Liver (tissue), 9 donors: ENCODE results near the gene TSBP1. TPM values are rescaled to one million over a fixed set of nuclear protein-coding genes. Genes with fewer than 3 reads are reported as not detected.
"Not testable (repeated sequence)": the region's sequence is repeated elsewhere in the genome, so short reads cannot be mapped to it uniquely, and the experiment has no call there.

Experiments
- DNase-seq: peaks from one replicate; pipeline ENCODE4 v3.0.0-alpha.2; 2017; ENCODE audit warnings: low spot score
- H3K27ac ChIP-seq, 2 donors: one replicate each; pipeline ENCODE4 v1.7.0; 2013; ENCODE audit warnings: inconsistent platforms in 2 of 2, low read length in 2 of 2, control low read depth in 1 of 2, low read depth in 1 of 2, mild to moderate bottlenecking in 1 of 2
- H3K27me3 ChIP-seq, 4 donors: one replicate each; pipeline versions ENCODE4 v1.6.1 to v1.7.0; 2013; ENCODE audit warnings: low read length in 3 of 4, inconsistent platforms in 1 of 4, mild to moderate bottlenecking in 1 of 4, moderate library complexity in 1 of 4; ENCODE audit not compliant: control insufficient read depth in 4 of 4, insufficient read depth in 4 of 4
- H3K36me3 ChIP-seq, 4 donors: one replicate each; pipeline versions ENCODE4 v1.6.1 to v1.7.0; 2013; ENCODE audit warnings: low read length in 3 of 4, mild to moderate bottlenecking in 3 of 4, low read depth in 1 of 4, moderate library complexity in 1 of 4; ENCODE audit not compliant: control insufficient read depth in 4 of 4, insufficient read depth in 3 of 4
- H3K4me1 ChIP-seq, 4 donors: one replicate each; pipeline versions ENCODE4 v1.6.1 to v1.7.0; 2013; ENCODE audit warnings: low read length in 3 of 4, mild to moderate bottlenecking in 3 of 4, moderate library complexity in 1 of 4; ENCODE audit not compliant: control insufficient read depth in 4 of 4, insufficient read depth in 4 of 4
- H3K4me3 ChIP-seq, 3 donors: one replicate each; pipeline versions ENCODE4 v1.6.1 to v1.7.0; 2013; ENCODE audit warnings: low read length in 3 of 3, control low read depth in 1 of 3, low read depth in 1 of 3, mild to moderate bottlenecking in 1 of 3
- H3K9ac ChIP-seq, 2 donors: one replicate each; pipeline ENCODE4 v1.7.0; 2013; ENCODE audit warnings: low read length in 2 of 2, mild to moderate bottlenecking in 2 of 2, moderate library complexity in 2 of 2, control low read depth in 1 of 2, low read depth in 1 of 2
- H3K9me3 ChIP-seq, 4 donors: one replicate each; pipeline versions ENCODE4 v1.6.1 to v1.7.0; 2013; ENCODE audit warnings: low read length in 3 of 4; ENCODE audit not compliant: control insufficient read depth in 4 of 4
- EGR1 ChIP-seq, 2 donors: IDR thresholded peaks; 2 replicates each; pipeline ENCODE4 v1.6.1; 2016 to 2018; ENCODE audit warnings: antibody characterized with exemption in 2 of 2, low read depth in 2 of 2
- FOXA2 ChIP-seq: IDR thresholded peaks from 2 replicates; pipeline ENCODE4 v1.6.1; 2016; ENCODE audit warnings: antibody characterized with exemption
- HNF4A ChIP-seq, 2 donors: conservative IDR thresholded peaks; 2 replicates each; pipeline ENCODE4 v1.6.1; 2016; ENCODE audit warnings: antibody characterized with exemption in 2 of 2, mild to moderate bottlenecking in 2 of 2
- HNF4G ChIP-seq: IDR thresholded peaks from 2 replicates; pipeline ENCODE4 v1.6.1; 2016; ENCODE audit warnings: antibody characterized with exemption
- JUND ChIP-seq, 2 donors: IDR thresholded peaks; 2 replicates each; pipeline ENCODE4 v1.6.1; 2016; ENCODE audit warnings: antibody characterized with exemption in 2 of 2
- NR2F2 ChIP-seq: IDR thresholded peaks from 2 replicates; pipeline ENCODE4 v1.6.1; 2016; ENCODE audit warnings: antibody characterized with exemption
- TAF1 ChIP-seq: conservative IDR thresholded peaks from 2 replicates; pipeline ENCODE4 v1.6.1; 2016; ENCODE audit warnings: antibody characterized with exemption, mild to moderate bottlenecking
- YY1 ChIP-seq: IDR thresholded peaks from 2 replicates; pipeline ENCODE4 v1.6.1; 2016; ENCODE audit warnings: antibody characterized with exemption, mild to moderate bottlenecking
- WGBS: extraction: QIAGEN DNeasy Blood & Tissue Kit; methylation state at CpG from one replicate; pipeline ENCODE4 v1.1.7; 2013; 5-methylcytosine and 5-hydroxymethylcytosine counted together
- polyA plus RNA-seq, 2 donors: library from polyadenylated mRNA; stranded (reverse) in 1 of 2; unstranded in 1 of 2; fragments of 200-250 nt in 1 of 2; fragments of >200 nt in 1 of 2; fragmentation: Nextera tagmentation in 1 of 2; extraction: Ambion mirVana in 1 of 2; gene quantifications; one replicate each; pipeline versions ENCODE4 v1.2.1 to v1.2.3, GENCODE V29; 2013 to 2015
- total RNA-seq, 2 donors: library from RNA; depleted of rRNA; stranded (reverse); fragments of >200 nt; gene quantifications; one replicate each; pipeline ENCODE4 v1.2.3, GENCODE V29; 2014
- TF ChIP-seq, protein P1 (sequence below): IDR thresholded peaks from 2 replicates; pipeline ENCODE4 v1.6.1; 2016; ENCODE audit warnings: antibody characterized with exemption, mild to moderate bottlenecking
- TF ChIP-seq, protein P2 (sequence below): fragments of 150-350 bp; IDR thresholded peaks from 2 replicates; pipeline ENCODE4 v1.5.1; 2017; ENCODE audit warnings: improper control_type of control experiment, low read depth, low read length; ENCODE audit not compliant: missing input control
- TF ChIP-seq, protein P3 (sequence below): IDR thresholded peaks from 2 replicates; pipeline ENCODE4 v1.6.1; 2016; ENCODE audit warnings: antibody characterized with exemption
- TF ChIP-seq, protein P4 (sequence below): IDR thresholded peaks from 2 replicates; pipeline ENCODE4 v1.6.1; 2016; ENCODE audit warnings: antibody characterized with exemption
- TF ChIP-seq, protein P5 (sequence below): IDR thresholded peaks from 2 replicates; pipeline ENCODE4 v1.6.1; 2016; ENCODE audit warnings: antibody characterized with exemption
- donor health status: healthy.
- donor health status: healthy.
- donor health status: healthy.
- donor health status: healthy.
- donor health status: healthy.

Gene TSBP1
- total and polyA plus RNA-seq, 4 donors: not detected

DNA sequence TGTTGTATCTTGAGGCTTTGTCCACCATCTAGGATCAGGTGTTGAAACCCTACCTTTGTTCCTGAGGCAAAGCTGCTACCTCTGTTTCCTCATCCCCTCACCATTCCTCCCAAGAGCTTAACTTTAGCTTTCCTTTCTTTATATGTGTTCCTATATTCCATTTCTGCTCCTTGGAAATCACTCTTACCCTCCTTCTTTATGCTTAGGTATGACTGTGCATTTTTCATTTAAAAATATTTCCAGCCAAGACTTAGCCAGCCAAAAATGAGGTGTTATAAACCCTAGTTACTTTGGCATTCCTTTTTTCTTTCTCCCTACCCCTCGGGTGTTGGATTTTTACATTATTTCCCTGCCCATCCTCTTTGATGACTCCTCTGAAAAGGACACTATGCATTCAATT lies 57.7 kb downstream of the TSBP1 start:
- no peak overlapping the region for H3K4me3 ChIP-seq
- peaks cover 0 to 3% (median 0%) of the 10 kb centered on the region in 4 donors for H3K27me3 ChIP-seq
- DNase-seq: no peak
- no peak overlapping the region for H3K9ac ChIP-seq
- TF ChIP-seq, protein P1, sequence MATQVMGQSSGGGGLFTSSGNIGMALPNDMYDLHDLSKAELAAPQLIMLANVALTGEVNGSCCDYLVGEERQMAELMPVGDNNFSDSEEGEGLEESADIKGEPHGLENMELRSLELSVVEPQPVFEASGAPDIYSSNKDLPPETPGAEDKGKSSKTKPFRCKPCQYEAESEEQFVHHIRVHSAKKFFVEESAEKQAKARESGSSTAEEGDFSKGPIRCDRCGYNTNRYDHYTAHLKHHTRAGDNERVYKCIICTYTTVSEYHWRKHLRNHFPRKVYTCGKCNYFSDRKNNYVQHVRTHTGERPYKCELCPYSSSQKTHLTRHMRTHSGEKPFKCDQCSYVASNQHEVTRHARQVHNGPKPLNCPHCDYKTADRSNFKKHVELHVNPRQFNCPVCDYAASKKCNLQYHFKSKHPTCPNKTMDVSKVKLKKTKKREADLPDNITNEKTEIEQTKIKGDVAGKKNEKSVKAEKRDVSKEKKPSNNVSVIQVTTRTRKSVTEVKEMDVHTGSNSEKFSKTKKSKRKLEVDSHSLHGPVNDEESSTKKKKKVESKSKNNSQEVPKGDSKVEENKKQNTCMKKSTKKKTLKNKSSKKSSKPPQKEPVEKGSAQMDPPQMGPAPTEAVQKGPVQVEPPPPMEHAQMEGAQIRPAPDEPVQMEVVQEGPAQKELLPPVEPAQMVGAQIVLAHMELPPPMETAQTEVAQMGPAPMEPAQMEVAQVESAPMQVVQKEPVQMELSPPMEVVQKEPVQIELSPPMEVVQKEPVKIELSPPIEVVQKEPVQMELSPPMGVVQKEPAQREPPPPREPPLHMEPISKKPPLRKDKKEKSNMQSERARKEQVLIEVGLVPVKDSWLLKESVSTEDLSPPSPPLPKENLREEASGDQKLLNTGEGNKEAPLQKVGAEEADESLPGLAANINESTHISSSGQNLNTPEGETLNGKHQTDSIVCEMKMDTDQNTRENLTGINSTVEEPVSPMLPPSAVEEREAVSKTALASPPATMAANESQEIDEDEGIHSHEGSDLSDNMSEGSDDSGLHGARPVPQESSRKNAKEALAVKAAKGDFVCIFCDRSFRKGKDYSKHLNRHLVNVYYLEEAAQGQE: no peak
- TF ChIP-seq HNF4G (no peak), EGR1 (IDR thresholded peaks at IDR 0.05; ENCODE audit: low read depth in 2 of 2) (no peak), JUND (IDR thresholded peaks at IDR 0.05) (no peak), TAF1 (no peak), FOXA2 (no peak), NR2F2 (no peak), HNF4A (conservative IDR thresholded peaks at IDR 0.05) (no peak), YY1 (no peak)
- TF ChIP-seq, protein P2, sequence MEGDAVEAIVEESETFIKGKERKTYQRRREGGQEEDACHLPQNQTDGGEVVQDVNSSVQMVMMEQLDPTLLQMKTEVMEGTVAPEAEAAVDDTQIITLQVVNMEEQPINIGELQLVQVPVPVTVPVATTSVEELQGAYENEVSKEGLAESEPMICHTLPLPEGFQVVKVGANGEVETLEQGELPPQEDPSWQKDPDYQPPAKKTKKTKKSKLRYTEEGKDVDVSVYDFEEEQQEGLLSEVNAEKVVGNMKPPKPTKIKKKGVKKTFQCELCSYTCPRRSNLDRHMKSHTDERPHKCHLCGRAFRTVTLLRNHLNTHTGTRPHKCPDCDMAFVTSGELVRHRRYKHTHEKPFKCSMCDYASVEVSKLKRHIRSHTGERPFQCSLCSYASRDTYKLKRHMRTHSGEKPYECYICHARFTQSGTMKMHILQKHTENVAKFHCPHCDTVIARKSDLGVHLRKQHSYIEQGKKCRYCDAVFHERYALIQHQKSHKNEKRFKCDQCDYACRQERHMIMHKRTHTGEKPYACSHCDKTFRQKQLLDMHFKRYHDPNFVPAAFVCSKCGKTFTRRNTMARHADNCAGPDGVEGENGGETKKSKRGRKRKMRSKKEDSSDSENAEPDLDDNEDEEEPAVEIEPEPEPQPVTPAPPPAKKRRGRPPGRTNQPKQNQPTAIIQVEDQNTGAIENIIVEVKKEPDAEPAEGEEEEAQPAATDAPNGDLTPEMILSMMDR: no peak
- TF ChIP-seq, protein P3, sequence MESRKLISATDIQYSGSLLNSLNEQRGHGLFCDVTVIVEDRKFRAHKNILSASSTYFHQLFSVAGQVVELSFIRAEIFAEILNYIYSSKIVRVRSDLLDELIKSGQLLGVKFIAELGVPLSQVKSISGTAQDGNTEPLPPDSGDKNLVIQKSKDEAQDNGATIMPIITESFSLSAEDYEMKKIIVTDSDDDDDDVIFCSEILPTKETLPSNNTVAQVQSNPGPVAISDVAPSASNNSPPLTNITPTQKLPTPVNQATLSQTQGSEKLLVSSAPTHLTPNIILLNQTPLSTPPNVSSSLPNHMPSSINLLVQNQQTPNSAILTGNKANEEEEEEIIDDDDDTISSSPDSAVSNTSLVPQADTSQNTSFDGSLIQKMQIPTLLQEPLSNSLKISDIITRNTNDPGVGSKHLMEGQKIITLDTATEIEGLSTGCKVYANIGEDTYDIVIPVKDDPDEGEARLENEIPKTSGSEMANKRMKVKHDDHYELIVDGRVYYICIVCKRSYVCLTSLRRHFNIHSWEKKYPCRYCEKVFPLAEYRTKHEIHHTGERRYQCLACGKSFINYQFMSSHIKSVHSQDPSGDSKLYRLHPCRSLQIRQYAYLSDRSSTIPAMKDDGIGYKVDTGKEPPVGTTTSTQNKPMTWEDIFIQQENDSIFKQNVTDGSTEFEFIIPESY: no peak
- TF ChIP-seq, protein P4, sequence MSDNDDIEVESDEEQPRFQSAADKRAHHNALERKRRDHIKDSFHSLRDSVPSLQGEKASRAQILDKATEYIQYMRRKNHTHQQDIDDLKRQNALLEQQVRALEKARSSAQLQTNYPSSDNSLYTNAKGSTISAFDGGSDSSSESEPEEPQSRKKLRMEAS: no peak
- TF ChIP-seq, protein P5, sequence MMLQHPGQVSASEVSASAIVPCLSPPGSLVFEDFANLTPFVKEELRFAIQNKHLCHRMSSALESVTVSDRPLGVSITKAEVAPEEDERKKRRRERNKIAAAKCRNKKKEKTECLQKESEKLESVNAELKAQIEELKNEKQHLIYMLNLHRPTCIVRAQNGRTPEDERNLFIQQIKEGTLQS: no peak
- no peak overlapping the region for H3K27ac ChIP-seq
- no peaks in the 10 kb centered on the region for H3K9me3 ChIP-seq
- H3K36me3 ChIP-seq: no peaks in the 10 kb centered on the region
- H3K4me1 ChIP-seq: no peaks in the 10 kb centered on the region
- 96% methylated on average over 1 of the region's 1 CpG for WGBS

DNA sequence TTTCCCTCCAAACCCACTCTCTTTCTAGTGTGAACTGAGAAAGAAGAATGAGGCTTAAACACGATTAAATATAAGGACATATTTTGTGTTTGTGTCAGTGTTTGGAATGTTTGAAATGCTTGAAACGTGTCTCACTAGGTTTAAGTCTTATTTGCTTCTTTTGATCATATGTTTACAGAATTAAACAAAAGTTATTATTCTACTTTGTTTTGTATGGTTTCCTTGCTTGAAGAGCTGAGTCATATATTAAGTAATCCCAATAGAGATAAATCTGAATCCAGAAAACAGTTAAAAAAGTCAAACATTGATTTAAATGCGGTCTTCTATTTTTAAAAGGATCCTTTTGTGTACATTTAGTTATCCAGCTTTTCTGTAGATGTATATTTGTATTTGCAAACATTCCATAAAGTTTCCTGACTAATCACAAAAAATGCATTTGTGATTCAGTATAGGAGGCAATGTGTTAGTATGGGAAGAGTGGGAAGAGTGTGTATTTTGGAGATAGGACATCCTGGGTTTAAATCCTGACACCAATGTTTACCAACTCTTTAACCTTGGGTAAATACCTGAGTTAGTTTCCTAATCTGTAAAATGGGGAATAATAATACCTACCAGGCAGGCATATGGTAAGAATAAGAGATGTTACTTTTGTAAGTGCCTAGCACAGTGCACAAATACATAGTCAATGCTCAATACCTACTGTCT lies 72.9 kb downstream of the TSBP1 start:
- DNase-seq: no peak
- Histone ChIP-seq H3K27me3 (peaks cover 0 to 3% (median 1%) of the 10 kb centered on the region in 4 donors), H3K4me3 (no peak overlapping the region), H3K9me3 (no peaks in the 10 kb centered on the region), H3K36me3 (no peaks in the 10 kb centered on the region), H3K27ac (no peak overlapping the region), H3K4me1 (no peaks in the 10 kb centered on the region), H3K9ac (no peak overlapping the region)
- 50% methylated on average over 3 of the region's 3 CpGs for WGBS
- TF ChIP-seq, protein P4: no peak

DNA sequence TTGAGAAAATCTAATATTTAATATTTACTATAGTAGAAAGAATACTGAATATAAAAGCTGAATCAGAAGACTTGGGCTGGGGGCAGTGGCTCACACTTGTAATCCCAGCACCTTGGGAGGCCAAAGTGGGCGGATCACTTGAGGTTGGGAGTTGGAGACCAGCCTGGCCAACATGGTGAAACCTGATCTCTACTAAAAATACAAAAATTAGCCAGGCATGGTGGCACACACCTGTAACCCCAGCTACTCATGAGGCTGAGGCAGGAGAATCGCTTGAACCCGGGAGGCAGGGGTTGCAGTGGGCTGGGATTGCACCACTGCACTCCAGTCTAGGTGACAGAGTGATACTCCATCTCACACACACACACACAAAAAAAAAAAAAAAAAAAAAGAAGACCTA lies 76.7 kb downstream of the TSBP1 start:
- H3K4me1 ChIP-seq, DNase-seq, H3K4me3 ChIP-seq, H3K36me3 ChIP-seq, H3K27me3 ChIP-seq, H3K9me3 ChIP-seq, H3K9ac ChIP-seq, H3K27ac ChIP-seq: not testable (repeated sequence)
- 89% methylated on average over 3 of the region's 3 CpGs for WGBS
